K562 (cell line): ENCODE data around the gene USP7. TPM values are rescaled to one million over a fixed set of nuclear protein-coding genes. Genes with fewer than 3 reads are reported as not detected.

Experiments
- HNRNPL ChIP-seq: fragments of 200-400 bp; formaldehyde crosslinking; IDR thresholded peaks from 2 replicates; pipeline ENCODE4 v1.6.1; 2017; ENCODE audit warnings: low read depth, mild to moderate bottlenecking, low read length
- MAFK ChIP-seq: IDR thresholded peaks from 2 replicates; pipeline ENCODE4 v1.6.1; 2011; ENCODE audit warnings: low read length, improper control_type of control experiment
- REST ChIP-seq, 2 experiments: fragments of 450-650 bp; formaldehyde crosslinking in 1 of 2; IDR thresholded peaks; 2 replicates each; pipeline versions ENCODE4 v1.4.0 to v1.6.1; 2014 to 2020; ENCODE audit warnings: mild to moderate bottlenecking in 2 of 2, borderline replicate concordance in 1 of 2, low read depth in 1 of 2
- RUNX1 ChIP-seq: sonication (generic); IDR thresholded peaks from 2 replicates; pipeline ENCODE4 v1.6.1; 2016; ENCODE audit warnings: antibody characterized with exemption, low read depth
- SMARCC2 ChIP-seq: fragments of 450-650 bp; IDR thresholded peaks from 2 replicates; pipeline ENCODE4 v1.6.1; 2017; ENCODE audit warnings: antibody characterized with exemption, moderate library complexity, mild to moderate bottlenecking, low read depth
- THAP12 ChIP-seq: fragments of 250-450 bp; sonication (Bioruptor Pico); IDR thresholded peaks from 2 replicates; pipeline ENCODE4 v1.9.0; 2021; ENCODE audit warnings: mild to moderate bottlenecking, inconsistent platforms
- ZBED1 ChIP-seq: IDR thresholded peaks from 2 replicates; pipeline ENCODE4 v1.6.1; 2014
- polyA plus RNA-seq, 8 experiments: library from polyadenylated mRNA; depleted of rRNA in 4 of 8; stranded (reverse) in 5 of 8; unstranded in 3 of 8; fragments of >200 nt; fragmentation: Nextera tagmentation in 2 of 8; fragmentation: Illumina TruSeq in 1 of 8; extraction: Ambion mirVana in 2 of 8; extraction: Trizol in 1 of 8; gene quantifications; 2 replicates each; pipeline versions ENCODE4 v1.2.1 to v1.2.3, GENCODE V29; 2011 to 2014; ENCODE audit warnings: inconsistent platforms in 1 of 8, missing spikeins in 1 of 8
- total RNA-seq, 7 experiments: library from RNA; depleted of rRNA in 6 of 7; stranded (reverse); fragments of >200 nt in 6 of 7; fragmentation: Illumina TruSeq in 2 of 7; extraction: Trizol in 2 of 7; gene quantifications; 2 replicates each; pipeline versions ENCODE4 v1.2.1 to v1.2.3, GENCODE V29; 2011 to 2021; ENCODE audit warnings: low replicate concordance in 1 of 7
- TF ChIP-seq, protein P1 (sequence below), 3 experiments: fragments of 200-800 bp in 1 of 3; fragments of 250-450 bp in 1 of 3; fragments of 450-650 bp in 1 of 3; sonication (Bioruptor Pico) in 1 of 3; sonication (Bioruptor generic) in 1 of 3; formaldehyde crosslinking in 1 of 3; IDR thresholded peaks; 2 replicates each; pipeline versions ENCODE4 v1.6.1 to v1.8.0; 2016 to 2022; ENCODE audit warnings: mild to moderate bottlenecking in 2 of 3, missing genetic modification characterization in 2 of 3, missing compliant biosample characterization in 1 of 3, moderate library complexity in 1 of 3
- TF ChIP-seq, protein P2 (sequence below): fragments of 450-650 bp; IDR thresholded peaks from 2 replicates; pipeline ENCODE4 v1.6.1; 2014; ENCODE audit warnings: low read depth, mild to moderate bottlenecking, moderate library complexity, borderline replicate concordance

USP7 gene
- total and polyA plus RNA-seq, 9 of the 15 experiments (the other 6 are each of a cell fraction or from before 2014, with no cell fraction given), result 17.1 to 145 (median 57.9) TPM

- no peak for TF ChIP-seq REST (IDR thresholded peaks at IDR 0.05; ENCODE audit: borderline replicate concordance)
- TF ChIP-seq REST (CRISPR knock-in tag; IDR thresholded peaks at IDR 0.05; ENCODE audit: low read depth), result no peak
- TF ChIP-seq RUNX1, result no peak
- TF ChIP-seq MAFK, result no peak
- TF ChIP-seq ZBED1, result no peak
- TF ChIP-seq, protein P1, sequence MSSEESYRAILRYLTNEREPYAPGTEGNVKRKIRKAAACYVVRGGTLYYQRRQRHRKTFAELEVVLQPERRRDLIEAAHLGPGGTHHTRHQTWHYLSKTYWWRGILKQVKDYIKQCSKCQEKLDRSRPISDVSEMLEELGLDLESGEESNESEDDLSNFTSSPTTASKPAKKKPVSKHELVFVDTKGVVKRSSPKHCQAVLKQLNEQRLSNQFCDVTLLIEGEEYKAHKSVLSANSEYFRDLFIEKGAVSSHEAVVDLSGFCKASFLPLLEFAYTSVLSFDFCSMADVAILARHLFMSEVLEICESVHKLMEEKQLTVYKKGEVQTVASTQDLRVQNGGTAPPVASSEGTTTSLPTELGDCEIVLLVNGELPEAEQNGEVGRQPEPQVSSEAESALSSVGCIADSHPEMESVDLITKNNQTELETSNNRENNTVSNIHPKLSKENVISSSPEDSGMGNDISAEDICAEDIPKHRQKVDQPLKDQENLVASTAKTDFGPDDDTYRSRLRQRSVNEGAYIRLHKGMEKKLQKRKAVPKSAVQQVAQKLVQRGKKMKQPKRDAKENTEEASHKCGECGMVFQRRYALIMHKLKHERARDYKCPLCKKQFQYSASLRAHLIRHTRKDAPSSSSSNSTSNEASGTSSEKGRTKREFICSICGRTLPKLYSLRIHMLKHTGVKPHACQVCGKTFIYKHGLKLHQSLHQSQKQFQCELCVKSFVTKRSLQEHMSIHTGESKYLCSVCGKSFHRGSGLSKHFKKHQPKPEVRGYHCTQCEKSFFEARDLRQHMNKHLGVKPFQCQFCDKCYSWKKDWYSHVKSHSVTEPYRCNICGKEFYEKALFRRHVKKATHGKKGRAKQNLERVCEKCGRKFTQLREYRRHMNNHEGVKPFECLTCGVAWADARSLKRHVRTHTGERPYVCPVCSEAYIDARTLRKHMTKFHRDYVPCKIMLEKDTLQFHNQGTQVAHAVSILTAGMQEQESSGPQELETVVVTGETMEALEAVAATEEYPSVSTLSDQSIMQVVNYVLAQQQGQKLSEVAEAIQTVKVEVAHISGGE (CRISPR knock-in tag; IDR thresholded peaks at IDR 0.05), result no peak
- TF ChIP-seq THAP12 (CRISPR knock-in tag), result no peak
- TF ChIP-seq SMARCC2, result no peak
- no peak for TF ChIP-seq HNRNPL
- TF ChIP-seq, protein P2, sequence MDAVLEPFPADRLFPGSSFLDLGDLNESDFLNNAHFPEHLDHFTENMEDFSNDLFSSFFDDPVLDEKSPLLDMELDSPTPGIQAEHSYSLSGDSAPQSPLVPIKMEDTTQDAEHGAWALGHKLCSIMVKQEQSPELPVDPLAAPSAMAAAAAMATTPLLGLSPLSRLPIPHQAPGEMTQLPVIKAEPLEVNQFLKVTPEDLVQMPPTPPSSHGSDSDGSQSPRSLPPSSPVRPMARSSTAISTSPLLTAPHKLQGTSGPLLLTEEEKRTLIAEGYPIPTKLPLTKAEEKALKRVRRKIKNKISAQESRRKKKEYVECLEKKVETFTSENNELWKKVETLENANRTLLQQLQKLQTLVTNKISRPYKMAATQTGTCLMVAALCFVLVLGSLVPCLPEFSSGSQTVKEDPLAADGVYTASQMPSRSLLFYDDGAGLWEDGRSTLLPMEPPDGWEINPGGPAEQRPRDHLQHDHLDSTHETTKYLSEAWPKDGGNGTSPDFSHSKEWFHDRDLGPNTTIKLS, result no peak
Observed at GRCh38 chr16:8892101-8892575, 71.6 kb downstream of the USP7 start (continued).
